HepG2 (cell line): ENCODE data around the gene FGFR2. TPM values are rescaled to one million over a fixed set of nuclear protein-coding genes. Genes with fewer than 3 reads are reported as not detected.
A peak's percentile ranks its signal among the peaks of the same experiment; 100 is the strongest.

Experiments used
- ATAC-seq: fragments of 200-7000 bp; cut with Tn5 transposase; 3 replicates; pipeline ENCODE4 v1.9.1; 2020; ENCODE audit warnings: mild to moderate bottlenecking, moderate library complexity
- BruUV-seq: library from RNA; stranded (reverse); fragments of 400-500 nt; replicated peaks from 2 replicates; lab custom pipeline; 2021; lab: Mats Ljungman, UMichigan
- CTCF ChIA-PET: fragments of 300-600 bp; formaldehyde crosslinking; extraction: SDS; loops from one replicate; lab custom pipeline; 2021; ENCODE audit warnings: low total read pairs, inconsistent platforms, low intra/inter-chr PET ratio; lab: Yijun Ruan, JAX
- POLR2A ChIA-PET: fragments of 350-600 bp; sonication (Branson Sonifier 250); formaldehyde crosslinking; loops from one replicate; lab custom pipeline; 2020; ENCODE audit warnings: antibody characterized with exemption, inconsistent platforms; lab: Yijun Ruan, JAX
- DNase-seq: peaks from one replicate; pipeline ENCODE4 v3.0.0-alpha.2; 2015; ENCODE audit warnings: low spot score
- FAIRE-seq: peaks from 3 replicates; lab custom pipeline; 2011; peaks lifted over from hg19 to GRCh38; lab: Jason Lieb, UNC
- H2AFZ ChIP-seq: one replicate; pipeline ENCODE4 v1.6.1; 2011; ENCODE audit warnings: low read length, inconsistent platforms
- H3K27ac ChIP-seq: fragments of 300-600 bp; 3 replicates; pipeline ENCODE4 v1.8.0; 2011; ENCODE audit warnings: mixed run types, mild to moderate bottlenecking, mixed read lengths, low read length, inconsistent platforms; ENCODE audit not compliant: insufficient read depth; ENCODE audit errors: extremely low read length
- H3K27me3 ChIP-seq, 2 experiments: fragments of 200-600 bp in 1 of 2; 2 replicates in 1 of 2; 3 replicates in 1 of 2; pipeline versions ENCODE4 v1.6.0 to v1.8.0; 2011; ENCODE audit warnings: low read length in 2 of 2, mild to moderate bottlenecking in 2 of 2, moderate library complexity in 2 of 2, inconsistent platforms in 1 of 2; ENCODE audit not compliant: insufficient read depth in 2 of 2, control insufficient read depth in 1 of 2
- H3K36me3 ChIP-seq, 2 experiments: fragments of 200-600 bp in 1 of 2; replicated peaks in 1 of 2; 2 replicates in 1 of 2; 3 replicates in 1 of 2; pipeline versions ENCODE4 v1.5.1 to v1.8.0; 2011; ENCODE audit warnings: low read length in 2 of 2, inconsistent platforms in 1 of 2; ENCODE audit not compliant: insufficient read depth in 2 of 2, control insufficient read depth in 1 of 2
- H3K4me1 ChIP-seq: 2 replicates; pipeline ENCODE4 v1.5.1; 2012; ENCODE audit warnings: low read length, inconsistent platforms; ENCODE audit not compliant: insufficient read depth
- H3K4me2 ChIP-seq: 2 replicates; pipeline ENCODE4 v1.6.0; 2011; ENCODE audit warnings: low read depth, low read length, inconsistent platforms
- H3K4me3 ChIP-seq, 3 experiments: fragments of 200-600 bp in 1 of 3; sonication (generic), shearing (Covaris generic) in 1 of 3; replicated peaks in 1 of 3; 2 replicates each; pipeline ENCODE4 v1.5.1; 2011 to 2016; ENCODE audit warnings: low read length in 3 of 3, inconsistent platforms in 2 of 3, low read depth in 2 of 3, mild to moderate bottlenecking in 2 of 3, control low read depth in 1 of 3, mixed read lengths in 1 of 3; ENCODE audit not compliant: insufficient read depth in 1 of 3
- H3K79me2 ChIP-seq: one replicate; pipeline ENCODE4 v1.6.1; 2011; ENCODE audit warnings: low read length, inconsistent platforms; ENCODE audit not compliant: insufficient read depth
- H3K9ac ChIP-seq: 2 replicates; pipeline ENCODE4 v1.6.0; 2011; ENCODE audit warnings: mild to moderate bottlenecking, low read depth, low read length, inconsistent platforms; ENCODE audit not compliant: insufficient read depth
- H3K9me3 ChIP-seq: 2 replicates; pipeline ENCODE4 v1.5.1; 2012; ENCODE audit warnings: mild to moderate bottlenecking, low read length
- H4K20me1 ChIP-seq: 2 replicates; pipeline ENCODE4 v1.6.0; 2011; ENCODE audit warnings: inconsistent platforms, mild to moderate bottlenecking, low read length, moderate library complexity; ENCODE audit not compliant: insufficient read depth
- DMAP1 ChIP-seq: IDR thresholded peaks from 2 replicates; pipeline ENCODE4 v1.6.1; 2016
- HINFP ChIP-seq: sonication (generic); formaldehyde crosslinking; IDR thresholded peaks from 2 replicates; pipeline ENCODE4 v1.4.0; 2020; ENCODE audit warnings: low read depth, mild to moderate bottlenecking, missing genetic modification reagents
- PHF5A ChIP-seq: IDR thresholded peaks from one replicate; pipeline ENCODE4 v1.6.1; 2018; ENCODE audit warnings: low read depth, missing genetic modification reagents; ENCODE audit not compliant: unreplicated experiment
- RARA ChIP-seq: IDR thresholded peaks from 2 replicates; pipeline ENCODE4 v1.6.1; 2016; ENCODE audit warnings: missing genetic modification reagents, missing compliant biosample characterization
- RXRB ChIP-seq: IDR thresholded peaks from 2 replicates; pipeline ENCODE4 v1.6.1; 2016; ENCODE audit warnings: borderline replicate concordance, missing genetic modification reagents, missing compliant biosample characterization
- XBP1 ChIP-seq: sonication (generic); formaldehyde crosslinking; IDR thresholded peaks from 2 replicates; pipeline ENCODE4 v1.5.0; 2020; ENCODE audit warnings: missing genetic modification reagents
- ZBTB38 ChIP-seq: sonication (generic); formaldehyde crosslinking; IDR thresholded peaks from 2 replicates; pipeline ENCODE4 v1.5.1; 2020; ENCODE audit warnings: mild to moderate bottlenecking, missing genetic modification reagents
- ZNF143 ChIP-seq: sonication (generic); formaldehyde crosslinking; IDR thresholded peaks from 2 replicates; pipeline ENCODE4 v1.4.0; 2020; ENCODE audit warnings: missing genetic modification reagents
- ZNF605 ChIP-seq: sonication (generic); formaldehyde crosslinking; IDR thresholded peaks from 2 replicates; pipeline ENCODE4 v1.8.0; 2022; ENCODE audit warnings: mild to moderate bottlenecking, missing genetic modification reagents
- ZNF746 ChIP-seq: sonication (generic); formaldehyde crosslinking; IDR thresholded peaks from 2 replicates; pipeline ENCODE4 v1.8.0; 2022; ENCODE audit warnings: mild to moderate bottlenecking, missing genetic modification reagents
- ZNF782 ChIP-seq: sonication (generic); formaldehyde crosslinking; IDR thresholded peaks from 2 replicates; pipeline ENCODE4 v1.4.0; 2020; ENCODE audit warnings: missing genetic modification reagents, mild to moderate bottlenecking, borderline replicate concordance
- WGBS: methylation state at CpG from one replicate; pipeline ENCODE4 v1.1.6; 2017; ENCODE audit warnings: low lambda C conversion rate; 5-methylcytosine and 5-hydroxymethylcytosine counted together
- in situ Hi-C: cut with HindIII; loops from 2 replicates; pipeline ENCODE4 v1.10.0; 2017; ENCODE audit warnings: low pct_unique_long_range_greater_than_20kb; ENCODE audit not compliant: extremely low pct_ligation_motif_present
- intact Hi-C: fragments of 100-400 bp; cut with micrococcal nuclease; formaldehyde crosslinking; loops from one replicate; pipeline ENCODE4 v1.10.0; 2022; ENCODE audit not compliant: unreplicated experiment
- polyA plus RNA-seq, 8 experiments: library from polyadenylated mRNA; depleted of rRNA in 3 of 8; stranded (reverse) in 7 of 8; unstranded in 1 of 8; fragments of >200 nt; fragmentation: Illumina TruSeq in 4 of 8; extraction: Trizol in 4 of 8; gene quantifications; 2 replicates each; pipeline versions ENCODE4 v1.2.1 to v1.2.3, GENCODE V29; 2011 to 2016; ENCODE audit warnings: low read depth in 4 of 8, missing spikeins in 1 of 8, mixed read lengths in 1 of 8; ENCODE audit not compliant: insufficient read depth in 1 of 8
- total RNA-seq, 5 experiments: library from RNA; depleted of rRNA; stranded (reverse); fragments of >200 nt; fragmentation: Illumina TruSeq; extraction: Trizol; gene quantifications; 2 replicates each; pipeline ENCODE4 v1.2.3, GENCODE V29; 2016; ENCODE audit warnings: low read depth in 1 of 5
- TF ChIP-seq, protein P1 (sequence below): sonication (generic); formaldehyde crosslinking; conservative IDR thresholded peaks from 2 replicates; pipeline ENCODE4 v1.5.0; 2020; ENCODE audit warnings: missing genetic modification reagents

The FGFR2 gene
- total and polyA plus RNA-seq, 2 of the 13 experiments (the other 11 are each of a cell fraction or from before 2014, with no cell fraction given): 1.6 to 2.6 TPM

DNA sequence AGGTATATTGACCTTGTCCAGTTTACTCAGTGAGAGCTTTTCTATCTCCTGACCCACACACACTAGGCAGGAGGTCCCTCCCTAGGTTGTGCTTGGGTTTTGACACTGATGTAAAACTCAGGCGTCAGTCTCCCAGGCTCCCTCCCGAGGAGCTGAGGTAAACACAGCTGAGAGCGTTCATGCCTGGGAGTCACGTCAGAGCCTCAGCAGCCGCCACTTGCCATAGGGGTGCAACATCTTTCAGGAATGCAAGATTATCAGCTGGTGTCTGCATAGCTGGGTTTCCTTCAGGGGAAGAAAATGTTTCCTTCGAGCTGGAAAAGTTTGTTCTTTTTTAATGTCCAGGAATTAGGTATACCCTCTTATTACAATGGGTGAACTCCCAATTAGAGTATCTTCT is 70.6 kb downstream of the FGFR2 start (continued):
- TF ChIP-seq, protein P1, sequence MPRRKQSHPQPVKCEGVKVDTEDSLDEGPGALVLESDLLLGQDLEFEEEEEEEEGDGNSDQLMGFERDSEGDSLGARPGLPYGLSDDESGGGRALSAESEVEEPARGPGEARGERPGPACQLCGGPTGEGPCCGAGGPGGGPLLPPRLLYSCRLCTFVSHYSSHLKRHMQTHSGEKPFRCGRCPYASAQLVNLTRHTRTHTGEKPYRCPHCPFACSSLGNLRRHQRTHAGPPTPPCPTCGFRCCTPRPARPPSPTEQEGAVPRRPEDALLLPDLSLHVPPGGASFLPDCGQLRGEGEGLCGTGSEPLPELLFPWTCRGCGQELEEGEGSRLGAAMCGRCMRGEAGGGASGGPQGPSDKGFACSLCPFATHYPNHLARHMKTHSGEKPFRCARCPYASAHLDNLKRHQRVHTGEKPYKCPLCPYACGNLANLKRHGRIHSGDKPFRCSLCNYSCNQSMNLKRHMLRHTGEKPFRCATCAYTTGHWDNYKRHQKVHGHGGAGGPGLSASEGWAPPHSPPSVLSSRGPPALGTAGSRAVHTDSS (CRISPR knock-in tag): no peak
- peak; percentile 57; the same call in 1 of the 2 replicates for TF ChIP-seq ZBTB38 (CRISPR knock-in tag)
- TF ChIP-seq, all 625 proteins: peak for 11

DNA sequence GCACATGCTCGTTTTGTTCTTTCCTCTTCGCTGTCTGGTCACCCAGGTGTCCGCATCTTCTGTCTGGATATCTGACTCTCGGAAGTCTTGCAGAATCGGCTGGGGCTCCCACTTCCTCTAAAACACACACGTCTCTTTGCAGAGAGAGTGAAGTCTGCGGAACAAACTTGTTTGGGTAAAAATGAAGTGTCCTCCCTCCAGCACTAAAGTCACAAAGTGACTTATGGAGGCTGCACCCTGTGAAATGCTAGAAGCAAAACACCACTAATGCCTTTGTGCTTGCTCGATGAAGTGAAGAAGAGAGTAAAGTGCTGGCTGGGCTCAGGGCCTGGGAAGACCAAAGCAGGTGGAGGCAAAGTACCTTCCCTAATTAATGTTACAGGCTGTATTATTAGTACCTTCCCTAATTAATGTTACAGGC is 71.4 kb downstream of the FGFR2 start:
- in situ Hi-C loops: no loop called here
- ChIA-PET POLR2A (no interaction called here), CTCF (no interaction called here)
- Histone ChIP-seq H3K4me3 (no peak overlapping the region), H2AFZ (no peak overlapping the region), H3K79me2 (no peaks in the 10 kb centered on the region), H4K20me1 (no peaks in the 10 kb centered on the region), H3K27ac (no peak overlapping the region), H3K9me3 (no peaks in the 10 kb centered on the region), H3K27me3 (no peaks in the 10 kb centered on the region), H3K4me2 (no peak overlapping the region), H3K4me1 (peaks cover 95% of the 10 kb centered on the region), H3K36me3 (no peaks in the 10 kb centered on the region), H3K9ac (no peak overlapping the region)
- 91% methylated on average over 8 of the region's 8 CpGs for WGBS
- DNase-seq: no peak
- BruUV-seq: no TSS peak
- TF ChIP-seq PHF5A (CRISPR knock-in tag) (no peak), DMAP1 (CRISPR knock-in tag) (no peak), RXRB (CRISPR knock-in tag) (no peak), RARA (CRISPR knock-in tag) (no peak), ZNF746 (CRISPR knock-in tag) (no peak), ZNF782 (CRISPR knock-in tag) (no peak), HINFP (CRISPR knock-in tag) (no peak), ZNF143 (no peak), XBP1 (CRISPR knock-in tag) (no peak), ZNF605 (CRISPR knock-in tag) (no peak)
- FAIRE-seq: no peak
- intact Hi-C loops: no loop called here
- ATAC-seq: no peak
